B cell (primary cell): ENCODE results near the gene MLXIPL. TPM values are rescaled to one million over a fixed set of nuclear protein-coding genes. Genes with fewer than 3 reads are reported as not detected.

Experiments used
- ATAC-seq: fragments of 200-7000 bp; cut with Tn5 transposase; one replicate; pipeline ENCODE4 v1.10.0; 2021; ENCODE audit warnings: low read depth, mild to moderate bottlenecking, moderate number of reproducible peaks, moderate library complexity
- CTCF ChIA-PET: fragments of 350-600 bp; sonication (Branson Sonifier 250); formaldehyde crosslinking; loops from one replicate; lab custom pipeline; 2021; ENCODE audit warnings: antibody characterized with exemption, inconsistent platforms; lab: Charles Lee
- POLR2A ChIA-PET: fragments of 350-600 bp; sonication (Branson Sonifier 250); formaldehyde crosslinking; loops from one replicate; lab custom pipeline; 2021; ENCODE audit warnings: antibody characterized with exemption; lab: Charles Lee
- DNase-seq: peaks from one replicate; pipeline ENCODE4 v3.0.0; 2013
- H2AFZ ChIP-seq: 2 replicates; pipeline ENCODE4 v1.6.1; 2012; ENCODE audit warnings: mild to moderate bottlenecking, low read depth, low read length; ENCODE audit not compliant: insufficient read depth, poor library complexity, severe bottlenecking
- H3K27ac ChIP-seq, 2 donors: 1 replicate in 1 of 2; 2 replicates in 1 of 2; pipeline ENCODE4 v1.5.1; 2012 to 2013; ENCODE audit warnings: low read length in 2 of 2, mild to moderate bottlenecking in 2 of 2, moderate library complexity in 1 of 2
- H3K27me3 ChIP-seq, 4 experiments: fragments of 200-600 bp in 1 of 4; sonication (generic) in 1 of 4; replicated peaks in 1 of 4; 1 replicate in 2 of 4; 2 replicates in 2 of 4; pipeline versions ENCODE4 v1.6.1 to v1.7.0; 2013 to 2016; ENCODE audit warnings: low read length in 3 of 4, mild to moderate bottlenecking in 2 of 4, mixed read lengths in 1 of 4, moderate library complexity in 1 of 4; ENCODE audit not compliant: insufficient read depth in 4 of 4, control insufficient read depth in 3 of 4; ENCODE audit errors: control extremely low read depth in 1 of 4
- H3K36me3 ChIP-seq, 2 experiments: replicated peaks in 1 of 2; 1 replicate in 1 of 2; 2 replicates in 1 of 2; pipeline versions ENCODE4 v1.6.1 to v1.7.1; 2013; ENCODE audit warnings: low read length in 1 of 2; ENCODE audit not compliant: insufficient read depth in 2 of 2, control insufficient read depth in 1 of 2; ENCODE audit errors: control extremely low read depth in 1 of 2, extremely low read depth in 1 of 2
- H3K4me1 ChIP-seq, 2 donors: fragments of 200-600 bp in 1 of 2; sonication (generic) in 1 of 2; 1 replicate in 1 of 2; 2 replicates in 1 of 2; pipeline versions ENCODE4 v1.5.1 to v1.6.1; 2013 to 2017; ENCODE audit warnings: low read length in 2 of 2; ENCODE audit not compliant: control insufficient read depth in 2 of 2, insufficient read depth in 2 of 2
- H3K4me2 ChIP-seq: replicated peaks from 2 replicates; pipeline ENCODE3; 2012; ENCODE audit warnings: mild to moderate bottlenecking, low read depth, low read length; ENCODE audit not compliant: poor library complexity, severe bottlenecking
- H3K4me3 ChIP-seq, 5 experiments: fragments of 200-600 bp in 1 of 5; sonication (generic) in 1 of 5; 1 replicate in 3 of 5; 2 replicates in 2 of 5; pipeline versions ENCODE4 v1.5.1 to v1.7.0; 2011 to 2016; ENCODE audit warnings: low read length in 4 of 5, mild to moderate bottlenecking in 4 of 5, low read depth in 2 of 5, control low read depth in 1 of 5, moderate library complexity in 1 of 5; ENCODE audit not compliant: insufficient read depth in 1 of 5; ENCODE audit errors: control extremely low read depth in 1 of 5, extremely low read depth in 1 of 5
- H3K79me2 ChIP-seq: fragments of 200-600 bp; sonication (generic); one replicate; pipeline ENCODE4 v1.6.0; 2016; ENCODE audit warnings: low read length; ENCODE audit not compliant: control insufficient read depth, insufficient read depth
- H3K9ac ChIP-seq: fragments of 200-600 bp; sonication (generic); 2 replicates; pipeline ENCODE4 v1.6.1; 2017; ENCODE audit warnings: mild to moderate bottlenecking, low read length, moderate library complexity
- H3K9me3 ChIP-seq, 3 donors: one replicate each; pipeline versions ENCODE4 v1.6.1 to v1.7.1; 2013; ENCODE audit warnings: low read length in 2 of 3; ENCODE audit not compliant: control insufficient read depth in 2 of 3, insufficient read depth in 1 of 3; ENCODE audit errors: control extremely low read depth in 1 of 3
- H4K20me1 ChIP-seq: 2 replicates; pipeline ENCODE4 v1.6.0; 2012; ENCODE audit warnings: mild to moderate bottlenecking, low read length; ENCODE audit not compliant: insufficient read depth, control insufficient read depth, poor library complexity, severe bottlenecking
- H3K27ac Mint-ChIP-seq: one replicate; pipeline ENCODE4 v1.8.0; 2021; ENCODE audit warnings: mixed read lengths
- H3K27me3 Mint-ChIP-seq: one replicate; pipeline ENCODE4 v1.8.0; 2021; ENCODE audit warnings: mixed read lengths
- H3K4me1 Mint-ChIP-seq: one replicate; pipeline ENCODE4 v1.8.0; 2021; ENCODE audit warnings: mixed read lengths
- H3K4me3 Mint-ChIP-seq: one replicate; pipeline ENCODE4 v1.8.0; 2021; ENCODE audit warnings: mixed read lengths
- H3K9me3 Mint-ChIP-seq: one replicate; pipeline ENCODE4 v1.8.0; 2022; ENCODE audit warnings: mixed read lengths; ENCODE audit not compliant: insufficient read depth
- EZH2 ChIP-seq: IDR thresholded peaks from 2 replicates; pipeline ENCODE4 v1.6.1; 2012; ENCODE audit warnings: borderline replicate concordance, low read depth, mild to moderate bottlenecking, moderate library complexity, low read length; ENCODE audit not compliant: insufficient read depth, poor library complexity, severe bottlenecking
- WGBS: methylation state at CpG from one replicate; pipeline ENCODE4 v1.1.5; 2013; ENCODE audit warnings: missing lambda C conversion rate; ENCODE audit not compliant: insufficient coverage; 5-methylcytosine and 5-hydroxymethylcytosine counted together
- intact Hi-C: fragments of 100-400 bp; cut with micrococcal nuclease; formaldehyde crosslinking; loops from one replicate; pipeline ENCODE4 v1.10.0; 2022
- polyA plus RNA-seq: library from polyadenylated mRNA; depleted of rRNA; stranded (reverse); fragments of >200 nt; gene quantifications from 2 replicates; pipeline ENCODE4 v1.2.3, GENCODE V29; 2012
- total RNA-seq, 2 donors: library from RNA; stranded (reverse); fragments of 120-200 nt in 1 of 2; gene quantifications; 1 replicate in 1 of 2; 2 replicates in 1 of 2; pipeline versions ENCODE4 v1.2.3 to v1.2.4, GENCODE V29; 2013 to 2022
- TF ChIP-seq, protein P1 (sequence below): fragments of 200-600 bp; IDR thresholded peaks from one replicate; pipeline ENCODE4 v1.8.0; 2022; ENCODE audit warnings: antibody characterized with exemption, mild to moderate bottlenecking

MLXIPL gene
- total and polyA plus RNA-seq, 2 donors (not counting 1 experiment from before 2014, with no cell fraction given): not detected

DNA sequence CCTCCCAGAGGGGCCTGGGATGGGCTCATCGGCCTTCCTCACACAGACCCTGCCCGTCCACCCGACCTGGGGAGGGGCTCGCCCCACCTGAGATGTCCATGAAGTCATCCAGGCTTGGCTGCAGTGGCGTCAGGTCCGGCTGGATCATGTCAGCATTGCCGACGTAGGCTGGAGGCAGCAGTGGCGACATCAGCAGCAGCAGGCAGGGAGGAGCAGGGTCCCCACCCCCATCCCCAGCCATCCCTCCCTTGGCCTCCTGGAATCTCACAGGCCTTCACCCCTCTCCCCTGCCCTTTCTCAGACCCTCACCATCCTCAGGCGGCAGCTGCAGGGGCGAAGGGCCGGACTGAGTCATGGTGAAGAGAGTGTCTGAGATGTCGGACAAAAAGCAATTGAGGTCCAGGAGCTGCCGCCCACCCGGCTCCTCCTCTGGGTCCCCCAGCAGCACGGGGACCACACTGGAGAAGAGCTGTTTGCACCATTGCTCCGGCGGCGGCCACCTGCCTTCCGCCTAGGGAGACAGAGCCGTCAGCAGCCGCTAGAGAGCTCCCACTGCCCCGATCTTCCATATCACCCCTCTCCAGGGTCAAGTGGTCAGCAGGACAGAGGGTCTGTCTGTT is 18.6 kb downstream of the MLXIPL start:
- H3K27ac ChIP-seq: no peak overlapping the region
- no peak overlapping the region for H2AFZ ChIP-seq
- H3K4me1 ChIP-seq: peaks cover 8% of the 10 kb centered on the region in 2 donors
- ATAC-seq: no peak
- ChIA-PET CTCF (interaction anchor here (0.7 to 7.7 kb wide), 11 partner anchors 10 to 250 kb away, joined by 3 to 93 read pairs (median 5); no protein-coding TSS in a partner anchor), POLR2A (interaction anchor here (0.6 kb wide), 1 partner anchor 9 kb away, joined by 6 read pairs; no protein-coding TSS in a partner anchor)
- no peaks in the 10 kb centered on the region for H3K36me3 ChIP-seq
- no peak overlapping the region for H3K9ac ChIP-seq
- peaks cover 0 to 17% (median 5%) of the 10 kb centered on the region in 4 experiments for H3K27me3 ChIP-seq
- Mint-ChIP-seq H3K27me3 (peaks cover 28% of the 10 kb centered on the region), H3K27ac (no peak overlapping the region), H3K4me1 (no peaks in the 10 kb centered on the region), H3K9me3 (no peaks in the 10 kb centered on the region), H3K4me3 (no peak overlapping the region)
- no peak for DNase-seq
- peaks cover 0 to 8% (median 0%) of the 10 kb centered on the region in 3 donors for H3K9me3 ChIP-seq
- intact Hi-C loops: loop anchor here (2.0 kb wide), 1 partner anchor 129 kb away; no protein-coding TSS in a partner anchor
- no peaks in the 10 kb centered on the region for H4K20me1 ChIP-seq
- WGBS: 81% methylated on average over 23 of the region's 23 CpGs
- H3K4me3 ChIP-seq: no peak overlapping the region
- TF ChIP-seq, protein P1, sequence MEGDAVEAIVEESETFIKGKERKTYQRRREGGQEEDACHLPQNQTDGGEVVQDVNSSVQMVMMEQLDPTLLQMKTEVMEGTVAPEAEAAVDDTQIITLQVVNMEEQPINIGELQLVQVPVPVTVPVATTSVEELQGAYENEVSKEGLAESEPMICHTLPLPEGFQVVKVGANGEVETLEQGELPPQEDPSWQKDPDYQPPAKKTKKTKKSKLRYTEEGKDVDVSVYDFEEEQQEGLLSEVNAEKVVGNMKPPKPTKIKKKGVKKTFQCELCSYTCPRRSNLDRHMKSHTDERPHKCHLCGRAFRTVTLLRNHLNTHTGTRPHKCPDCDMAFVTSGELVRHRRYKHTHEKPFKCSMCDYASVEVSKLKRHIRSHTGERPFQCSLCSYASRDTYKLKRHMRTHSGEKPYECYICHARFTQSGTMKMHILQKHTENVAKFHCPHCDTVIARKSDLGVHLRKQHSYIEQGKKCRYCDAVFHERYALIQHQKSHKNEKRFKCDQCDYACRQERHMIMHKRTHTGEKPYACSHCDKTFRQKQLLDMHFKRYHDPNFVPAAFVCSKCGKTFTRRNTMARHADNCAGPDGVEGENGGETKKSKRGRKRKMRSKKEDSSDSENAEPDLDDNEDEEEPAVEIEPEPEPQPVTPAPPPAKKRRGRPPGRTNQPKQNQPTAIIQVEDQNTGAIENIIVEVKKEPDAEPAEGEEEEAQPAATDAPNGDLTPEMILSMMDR: no peak
- no peak for TF ChIP-seq EZH2
- no peak overlapping the region for H3K4me2 ChIP-seq
- H3K79me2 ChIP-seq: no peaks in the 10 kb centered on the region
